CD4-positive, alpha-beta T cell treated with Interferon alpha-2 for 1 hour (primary cell): ENCODE measurements around the gene SLC2A11.
"Not testable (repeated sequence)": the region's sequence is repeated elsewhere in the genome, so short reads cannot be mapped to it uniquely, and the experiment has no call there.

Source experiments
- DNase-seq, 2 donors: peaks; one replicate each; pipeline ENCODE4 v3.0.0-alpha.2; 2020 to 2022

Gene SLC2A11

GRCh38 chr22:23910496-23911190, 53.0 kb downstream of the SLC2A11 start:
- no peak for DNase-seq

GRCh38 chr22:23911318-23911980, 53.8 kb downstream of the SLC2A11 start:
- DNase-seq, result no peak

GRCh38 chr22:23912293-23912903, 54.7 kb downstream of the SLC2A11 start:
- DNase-seq, result no peak

GRCh38 chr22:23913306-23913660, 55.6 kb downstream of the SLC2A11 start:
- no peak for DNase-seq

- peak; percentile 99 for DNase-seq
Measured at GRCh38 chr22:23913661-23914353, 56.1 kb downstream of the SLC2A11 start.

GRCh38 chr22:23915290-23915689, 57.6 kb downstream of the SLC2A11 start:
- no peak for DNase-seq

GRCh38 chr22:23920267-23920611, 62.6 kb downstream of the SLC2A11 start:
- not testable (repeated sequence) for DNase-seq

- DNase-seq, result not testable (repeated sequence)
Measured at GRCh38 chr22:23921586-23922201, 64.0 kb downstream of the SLC2A11 start.

- no peak for DNase-seq
Measured at GRCh38 chr22:23922921-23923320, 65.2 kb downstream of the SLC2A11 start.

- DNase-seq, result no peak
Measured at GRCh38 chr22:23925020-23925606, 67.4 kb downstream of the SLC2A11 start.

GRCh38 chr22:23926561-23926960, 68.9 kb downstream of the SLC2A11 start:
- no peak for DNase-seq
